ENCODE data around the gene USP28.
"Not testable (repeated sequence)": the region's sequence is repeated elsewhere in the genome, so short reads cannot be mapped to it uniquely, and the experiment has no call there.

The USP28 gene

DNA sequence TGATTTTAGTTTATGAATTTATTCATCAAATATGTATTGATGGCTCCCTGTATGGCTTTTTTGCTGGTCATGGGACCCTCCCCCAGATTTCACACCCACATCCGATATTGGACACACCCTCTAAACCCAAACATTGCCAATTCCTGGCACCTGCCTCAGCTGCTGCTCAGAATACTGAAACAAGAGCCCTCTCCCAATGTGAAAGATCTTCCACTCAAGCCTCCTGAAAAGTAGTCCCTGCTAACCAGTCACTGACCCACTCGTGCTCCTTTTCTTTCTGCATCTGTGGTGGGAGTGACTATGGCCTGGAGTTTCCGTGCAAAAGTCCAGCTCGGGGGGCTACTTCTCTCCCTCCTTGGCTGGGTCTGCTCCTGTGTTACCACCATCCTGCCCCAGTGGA lies 95.9 kb downstream of the USP28 start, which contains the start of gene CLDN25:
CLDN25 (plus strand) TSS at position 301 of the 400 bp plus-strand sequence; CDS start at position 301, 0 bp downstream.
- Histone ChIP-seq H3K4me1 (ENCODE audit: control insufficient read depth in 5 of 5, insufficient read depth in 5 of 5, low read length in 5 of 5) (peaks cover 0 to 6% (median 0%) of the 10 kb centered on the region in 5 donors), H3K27me3 (ENCODE audit: control insufficient read depth in 5 of 5, insufficient read depth in 4 of 5, low read length in 5 of 5) (peaks cover 0 to 7% (median 0%) of the 10 kb centered on the region in 5 donors), H3K36me3 (ENCODE audit: control insufficient read depth in 5 of 5, insufficient read depth in 5 of 5, low read length in 5 of 5) (no peaks in the 10 kb centered on the region), H3K9ac (ENCODE audit: low read length in 5 of 5) (no peak within 1 kb of the TSS), H3K27ac (ENCODE audit: low read depth, low read length) (no peak within 1 kb of the TSS), H3K9me3 (ENCODE audit: control insufficient read depth in 5 of 5, low read length in 5 of 5) (no peaks in the 10 kb centered on the region), H3K4me3 (ENCODE audit: low read depth in 1 of 5, low read length in 5 of 5) (no peak within 1 kb of the TSS)

DNA sequence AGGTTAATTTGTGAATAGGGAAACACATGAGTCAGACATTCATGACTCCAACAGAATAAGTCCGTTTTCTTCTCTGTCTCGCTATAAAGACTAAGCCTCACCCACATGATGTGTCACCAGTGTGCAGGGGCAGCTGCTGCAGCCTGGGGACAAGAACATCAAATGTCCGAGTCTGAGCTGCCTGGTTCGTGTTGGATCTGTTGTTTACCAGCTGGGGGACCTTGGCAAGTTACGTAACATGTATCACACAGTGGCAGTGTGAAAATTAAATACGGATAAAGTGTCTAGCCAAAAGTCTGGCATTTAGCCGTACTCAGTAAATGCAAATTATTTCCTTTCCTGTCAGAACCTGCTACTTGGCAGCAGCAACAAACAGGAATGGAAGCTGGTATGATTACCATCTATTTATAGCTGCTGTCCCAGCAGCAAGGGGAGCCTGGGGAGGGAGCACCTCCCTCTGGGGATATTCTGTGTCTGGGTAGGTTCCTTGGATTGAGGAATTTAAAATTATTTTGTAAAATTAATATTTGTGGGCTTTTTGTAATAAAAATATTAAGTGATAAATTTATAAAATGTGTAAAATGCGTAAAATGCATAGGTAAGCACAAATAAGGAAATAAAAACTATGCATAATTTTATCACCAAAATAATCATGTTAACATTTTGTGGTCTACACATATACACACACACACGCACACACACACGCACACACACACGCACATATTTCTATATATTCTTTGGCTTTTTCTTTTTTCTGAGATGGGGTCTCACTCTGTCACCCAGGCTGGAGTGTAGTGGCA lies 97.1 kb downstream of the USP28 start:
- Histone ChIP-seq H3K9ac (ENCODE audit: low read length in 5 of 5) (no peak overlapping the region), H3K9me3 (ENCODE audit: control insufficient read depth in 5 of 5, low read length in 5 of 5) (no peaks in the 10 kb centered on the region), H3K4me3 (ENCODE audit: low read depth in 1 of 5, low read length in 5 of 5) (peak overlapping the region in 2 of 5 donors; percentile 7 to 29), H3K27ac (ENCODE audit: low read depth, low read length) (no peak overlapping the region), H3K27me3 (ENCODE audit: control insufficient read depth in 5 of 5, insufficient read depth in 4 of 5, low read length in 5 of 5) (peaks cover 0 to 7% (median 0%) of the 10 kb centered on the region in 5 donors), H3K4me1 (ENCODE audit: control insufficient read depth in 5 of 5, insufficient read depth in 5 of 5, low read length in 5 of 5) (peaks cover 0 to 6% (median 0%) of the 10 kb centered on the region in 5 donors), H3K36me3 (ENCODE audit: control insufficient read depth in 5 of 5, insufficient read depth in 5 of 5, low read length in 5 of 5) (no peaks in the 10 kb centered on the region)

DNA sequence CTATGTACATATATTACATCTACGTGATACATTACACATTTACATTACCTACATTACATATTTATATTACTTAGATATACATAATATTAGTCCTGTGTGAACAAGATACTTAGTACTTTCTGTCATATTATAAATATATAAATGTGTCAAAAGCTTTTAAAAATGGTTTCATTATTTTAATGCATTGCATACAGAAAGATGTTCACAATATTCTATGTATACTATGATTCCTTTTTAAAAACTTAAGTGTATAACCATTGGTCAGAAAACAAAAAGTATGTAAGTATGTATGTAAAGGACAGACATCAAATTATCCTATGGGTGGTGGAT lies 101.2 kb downstream of the USP28 start:
- H3K27me3 ChIP-seq (ENCODE audit: control insufficient read depth in 5 of 5, insufficient read depth in 4 of 5, low read length in 5 of 5) = no peaks in the 10 kb centered on the region
- H3K4me3 ChIP-seq (ENCODE audit: low read depth in 1 of 5, low read length in 5 of 5) = peak overlapping the region; percentile 78 to 97 (median 89)
- H3K4me1 ChIP-seq (ENCODE audit: control insufficient read depth in 5 of 5, insufficient read depth in 5 of 5, low read length in 5 of 5) = peaks cover 0 to 20% (median 14%) of the 10 kb centered on the region in 5 donors
- peak overlapping the region in 4 of 5 donors; percentile 55 to 99 (median 85) for H3K9ac ChIP-seq (ENCODE audit: low read length in 5 of 5)
- H3K36me3 ChIP-seq (ENCODE audit: control insufficient read depth in 5 of 5, insufficient read depth in 5 of 5, low read length in 5 of 5) = peaks cover 0 to 4% (median 0%) of the 10 kb centered on the region in 5 donors
- peak overlapping the region; percentile 85 for H3K27ac ChIP-seq (ENCODE audit: low read depth, low read length)
- no peaks in the 10 kb centered on the region for H3K9me3 ChIP-seq (ENCODE audit: control insufficient read depth in 5 of 5, low read length in 5 of 5)

DNA sequence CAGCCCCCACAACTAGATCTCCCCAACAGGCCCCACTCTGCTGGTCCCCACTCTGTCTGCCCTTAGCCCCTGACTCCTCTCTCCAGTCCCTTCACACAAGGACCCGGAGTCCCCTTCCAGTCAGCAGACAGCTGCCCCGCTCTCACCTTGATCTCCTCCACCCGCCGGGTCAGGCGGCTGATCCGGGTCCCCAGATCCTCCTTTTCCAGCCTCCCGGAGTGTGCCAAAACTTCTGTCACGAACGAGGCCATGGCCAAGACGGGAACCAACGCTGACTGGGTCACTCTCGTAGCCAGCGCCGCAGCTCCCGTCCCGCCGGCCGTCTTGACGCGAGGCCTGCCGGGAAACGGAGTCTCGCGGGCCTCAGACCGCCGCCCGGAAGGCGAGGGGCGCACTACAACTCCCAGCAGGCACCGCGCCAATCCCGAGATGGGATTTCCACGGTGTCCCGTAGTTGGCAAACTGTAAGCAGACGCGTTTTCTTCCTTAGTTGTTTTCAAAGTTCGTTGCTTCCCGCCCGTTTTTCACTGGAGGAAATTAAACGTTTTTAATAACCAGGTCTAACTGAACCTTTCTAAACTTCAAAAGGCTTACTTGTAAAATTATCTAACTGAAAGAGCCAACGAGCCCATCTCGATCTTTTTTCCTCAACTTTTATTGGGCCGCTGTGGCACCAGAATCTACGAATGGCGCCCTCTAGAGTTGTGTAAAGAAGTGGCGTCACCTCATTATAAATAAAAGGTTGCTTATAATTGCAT lies 101.8 kb downstream of the USP28 start, which contains the start of gene ZW10:
ZW10 (minus strand) TSS at position 277 of the 758 bp plus-strand sequence; CDS start at position 251, 26 bp downstream.
- Histone ChIP-seq H3K36me3 (ENCODE audit: control insufficient read depth in 5 of 5, insufficient read depth in 5 of 5, low read length in 5 of 5) (peaks cover 0 to 5% (median 4%) of the 10 kb centered on the region in 5 donors), H3K4me3 (ENCODE audit: low read depth in 1 of 5, low read length in 5 of 5) (peak within 1 kb of the TSS; percentile 86 to 99 (median 95)), H3K27ac (ENCODE audit: low read depth, low read length) (peak within 1 kb of the TSS; percentile 85), H3K9me3 (ENCODE audit: control insufficient read depth in 5 of 5, low read length in 5 of 5) (no peaks in the 10 kb centered on the region), H3K4me1 (ENCODE audit: control insufficient read depth in 5 of 5, insufficient read depth in 5 of 5, low read length in 5 of 5) (peaks cover 0 to 20% (median 14%) of the 10 kb centered on the region in 5 donors), H3K27me3 (ENCODE audit: control insufficient read depth in 5 of 5, insufficient read depth in 4 of 5, low read length in 5 of 5) (no peaks in the 10 kb centered on the region), H3K9ac (ENCODE audit: low read length in 5 of 5) (peak within 1 kb of the TSS; percentile 93 to 99 (median 97))

DNA sequence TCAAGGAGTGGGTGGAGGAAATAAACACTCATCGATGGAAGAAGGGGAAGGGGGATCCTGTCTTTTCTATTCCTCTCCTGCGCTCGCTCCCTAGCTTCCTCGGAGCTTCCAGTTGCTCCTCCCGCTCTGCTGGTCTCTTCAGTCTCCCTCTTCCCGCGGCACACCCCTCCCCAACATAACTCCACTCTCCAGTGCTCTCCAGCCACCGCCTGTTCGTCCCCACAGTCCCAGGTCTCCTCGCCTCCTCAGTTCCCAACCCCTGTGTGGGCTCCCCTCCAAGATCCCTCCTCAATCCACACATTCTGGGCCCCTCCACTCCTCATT lies 102.3 kb downstream of the USP28 start:
- no peaks in the 10 kb centered on the region for H3K27me3 ChIP-seq (ENCODE audit: control insufficient read depth in 5 of 5, insufficient read depth in 4 of 5, low read length in 5 of 5)
- H3K9me3 ChIP-seq (ENCODE audit: control insufficient read depth in 5 of 5, low read length in 5 of 5) = no peaks in the 10 kb centered on the region
- peak overlapping the region; percentile 86 to 99 (median 95) for H3K4me3 ChIP-seq (ENCODE audit: low read depth in 1 of 5, low read length in 5 of 5)
- peak overlapping the region; percentile 85 for H3K27ac ChIP-seq (ENCODE audit: low read depth, low read length)
- peak overlapping the region; percentile 93 to 99 (median 97) for H3K9ac ChIP-seq (ENCODE audit: low read length in 5 of 5)
- peaks cover 0 to 16% (median 14%) of the 10 kb centered on the region in 5 donors for H3K4me1 ChIP-seq (ENCODE audit: control insufficient read depth in 5 of 5, insufficient read depth in 5 of 5, low read length in 5 of 5)
- peaks cover 4 to 10% (median 8%) of the 10 kb centered on the region in 5 donors for H3K36me3 ChIP-seq (ENCODE audit: control insufficient read depth in 5 of 5, insufficient read depth in 5 of 5, low read length in 5 of 5)

DNA sequence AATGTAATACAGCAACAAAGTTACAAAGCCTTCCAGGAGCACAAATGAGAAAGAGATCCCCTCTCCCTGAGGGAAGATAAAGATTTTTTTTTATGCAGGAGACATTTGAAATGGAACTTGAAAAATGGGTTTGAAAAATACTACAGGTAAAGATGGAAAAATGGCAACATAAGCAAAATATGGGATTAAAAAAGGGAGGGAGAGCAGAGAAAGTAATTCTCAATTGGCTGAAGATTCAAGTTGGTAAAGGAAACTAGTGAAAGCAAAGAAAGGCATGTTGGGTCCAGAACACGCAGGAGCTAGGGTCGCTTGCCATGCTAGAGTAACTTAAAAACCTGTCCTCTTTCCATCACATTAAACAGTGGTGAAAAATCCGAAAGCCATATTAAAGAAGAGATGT lies 103.4 kb downstream of the USP28 start:
- peaks cover 0 to 16% (median 12%) of the 10 kb centered on the region in 5 donors for H3K4me1 ChIP-seq (ENCODE audit: control insufficient read depth in 5 of 5, insufficient read depth in 5 of 5, low read length in 5 of 5)
- H3K36me3 ChIP-seq (ENCODE audit: control insufficient read depth in 5 of 5, insufficient read depth in 5 of 5, low read length in 5 of 5) = peaks cover 5 to 20% (median 13%) of the 10 kb centered on the region in 5 donors
- H3K27me3 ChIP-seq (ENCODE audit: control insufficient read depth in 5 of 5, insufficient read depth in 4 of 5, low read length in 5 of 5) = no peaks in the 10 kb centered on the region
- H3K4me3 ChIP-seq (ENCODE audit: low read depth in 1 of 5, low read length in 5 of 5) = peak overlapping the region in 2 of 5 donors; percentile 29 to 97
- H3K9me3 ChIP-seq (ENCODE audit: control insufficient read depth in 5 of 5, low read length in 5 of 5) = no peaks in the 10 kb centered on the region
- H3K9ac ChIP-seq (ENCODE audit: low read length in 5 of 5) = peak overlapping the region in 1 of 5 donors; percentile 44
- no peak overlapping the region for H3K27ac ChIP-seq (ENCODE audit: low read depth, low read length)

DNA sequence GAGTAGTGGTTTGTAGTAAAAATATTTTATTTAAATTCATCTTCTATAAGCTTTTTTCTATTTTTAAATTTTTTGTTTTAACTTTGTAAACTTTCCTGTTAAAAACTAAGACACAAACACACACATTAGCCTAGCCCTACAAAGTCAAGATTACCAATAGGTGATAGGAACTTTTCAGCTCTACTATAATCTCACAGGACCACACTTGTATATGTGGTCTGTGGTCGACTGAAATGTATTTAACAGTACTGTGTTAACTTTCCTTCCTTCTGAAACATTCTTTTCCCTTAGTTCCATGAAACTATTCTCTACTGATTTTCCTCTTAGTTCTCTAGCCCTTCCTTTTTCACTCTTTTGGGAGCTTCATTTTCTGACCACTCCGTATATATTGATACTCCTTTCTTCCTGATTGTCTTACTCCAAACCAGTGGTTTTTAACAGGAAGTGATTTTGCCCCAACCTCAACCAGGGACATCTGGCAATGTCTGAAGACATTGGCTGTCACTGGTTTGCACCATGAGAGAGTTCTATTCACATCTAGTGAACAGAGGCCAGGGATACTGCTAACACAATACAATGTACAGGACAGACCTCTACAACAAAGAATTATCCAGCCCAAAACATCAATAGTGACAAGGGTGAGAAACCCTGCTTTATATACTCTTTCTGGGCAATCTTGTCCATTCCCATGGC lies 110.7 kb downstream of the USP28 start:
- Histone ChIP-seq H3K4me1 (ENCODE audit: control insufficient read depth in 5 of 5, insufficient read depth in 5 of 5, low read length in 5 of 5) (peaks cover 0 to 2% (median 0%) of the 10 kb centered on the region in 5 donors), H3K9me3 (ENCODE audit: control insufficient read depth in 5 of 5, low read length in 5 of 5) (no peaks in the 10 kb centered on the region), H3K27me3 (ENCODE audit: control insufficient read depth in 5 of 5, insufficient read depth in 4 of 5, low read length in 5 of 5) (no peaks in the 10 kb centered on the region), H3K36me3 (ENCODE audit: control insufficient read depth in 5 of 5, insufficient read depth in 5 of 5, low read length in 5 of 5) (peaks cover 9 to 44% (median 26%) of the 10 kb centered on the region in 5 donors), H3K4me3 (ENCODE audit: low read depth in 1 of 5, low read length in 5 of 5) (no peak overlapping the region), H3K9ac (ENCODE audit: low read length in 5 of 5) (no peak overlapping the region), H3K27ac (ENCODE audit: low read depth, low read length) (no peak overlapping the region)

DNA sequence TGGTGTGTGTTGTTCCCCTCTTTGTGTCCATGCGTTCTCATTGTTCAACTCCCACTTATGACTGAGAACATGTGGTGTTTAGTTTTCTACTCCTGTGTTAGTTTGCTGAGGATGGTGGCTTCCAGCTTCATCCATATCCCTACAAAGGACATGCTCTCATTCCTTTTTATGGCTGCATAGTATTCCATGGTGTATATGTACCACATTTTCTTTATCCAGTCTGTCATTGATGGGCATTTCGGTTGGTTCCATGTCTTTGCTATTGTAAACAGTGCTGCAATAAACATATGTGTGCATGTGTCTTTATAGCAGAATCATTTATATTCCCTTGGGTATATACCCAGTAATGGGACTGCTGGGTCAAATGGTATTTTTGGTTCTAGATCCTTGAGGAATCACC lies 112.3 kb downstream of the USP28 start:
- peaks cover 20 to 50% (median 34%) of the 10 kb centered on the region in 5 donors for H3K36me3 ChIP-seq (ENCODE audit: control insufficient read depth in 5 of 5, insufficient read depth in 5 of 5, low read length in 5 of 5)
- not testable (repeated sequence) for H3K4me1 ChIP-seq (ENCODE audit: control insufficient read depth in 5 of 5, insufficient read depth in 5 of 5, low read length in 5 of 5)

DNA sequence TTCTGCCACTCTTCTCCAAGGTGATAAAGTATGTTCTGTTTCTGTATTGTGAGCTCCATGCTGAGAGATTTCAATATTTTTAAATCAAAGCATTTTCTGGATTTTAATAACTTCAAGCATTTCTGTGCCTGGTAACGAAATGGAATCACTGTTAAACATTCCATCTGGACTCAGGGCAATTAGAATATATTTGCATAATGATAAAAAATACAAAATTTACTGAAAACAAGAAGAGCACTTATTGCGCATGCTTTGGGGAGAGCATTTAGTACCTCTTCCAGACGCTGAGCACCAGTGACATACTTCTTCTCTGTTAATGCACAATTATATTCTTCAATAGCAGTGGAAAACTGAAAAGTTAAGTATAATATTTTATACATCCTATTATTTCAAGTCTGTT lies 115.1 kb downstream of the USP28 start:
- H3K4me3 ChIP-seq (ENCODE audit: low read depth in 1 of 5, low read length in 5 of 5) = no peak overlapping the region
- H3K9ac ChIP-seq (ENCODE audit: low read length in 5 of 5) = no peak overlapping the region
- H3K36me3 ChIP-seq (ENCODE audit: control insufficient read depth in 5 of 5, insufficient read depth in 5 of 5, low read length in 5 of 5) = peaks cover 31 to 61% (median 43%) of the 10 kb centered on the region in 5 donors
- peaks cover 0 to 5% (median 0%) of the 10 kb centered on the region in 5 donors for H3K4me1 ChIP-seq (ENCODE audit: control insufficient read depth in 5 of 5, insufficient read depth in 5 of 5, low read length in 5 of 5)
- no peak overlapping the region for H3K27ac ChIP-seq (ENCODE audit: low read depth, low read length)
- no peaks in the 10 kb centered on the region for H3K9me3 ChIP-seq (ENCODE audit: control insufficient read depth in 5 of 5, low read length in 5 of 5)
- no peaks in the 10 kb centered on the region for H3K27me3 ChIP-seq (ENCODE audit: control insufficient read depth in 5 of 5, insufficient read depth in 4 of 5, low read length in 5 of 5)

More for the DNA sequence above, 112.3 kb downstream of the USP28 start:
- not testable (repeated sequence) for H3K4me3 ChIP-seq (ENCODE audit: low read depth in 1 of 5, low read length in 5 of 5); H3K9me3 ChIP-seq (ENCODE audit: control insufficient read depth in 5 of 5, low read length in 5 of 5); H3K9ac ChIP-seq (ENCODE audit: low read length in 5 of 5); H3K27ac ChIP-seq (ENCODE audit: low read depth, low read length); H3K27me3 ChIP-seq (ENCODE audit: control insufficient read depth in 5 of 5, insufficient read depth in 4 of 5, low read length in 5 of 5)

Measured in subcutaneous abdominal adipose tissue (tissue), 5 donors.